Measurements from ENCODE around the gene CELSR2.

Gene CELSR2

DNA sequence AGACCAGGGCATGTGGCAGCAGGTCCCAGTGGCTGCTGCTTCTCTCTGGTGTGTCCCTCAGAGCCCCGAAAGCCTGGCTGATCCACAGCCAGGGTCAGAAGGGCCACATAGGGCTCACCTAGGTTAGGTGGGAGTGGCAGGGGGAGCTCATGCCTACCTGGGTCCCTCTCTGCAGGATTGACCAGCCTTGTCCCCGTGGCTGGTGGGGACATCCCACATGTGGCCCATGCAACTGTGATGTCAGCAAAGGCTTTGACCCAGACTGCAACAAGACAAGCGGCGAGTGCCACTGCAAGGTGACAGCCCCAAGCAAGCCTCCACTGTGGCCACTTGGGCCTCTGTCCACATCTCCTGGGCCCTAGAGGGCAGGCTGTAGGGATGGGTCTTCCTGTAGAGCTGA lies 15.7 kb downstream of the CELSR2 start:
- Histone ChIP-seq H3K79me2 (ENCODE audit: insufficient read depth, low read length) (no peaks in the 10 kb centered on the region), H3K9ac (ENCODE audit: low read depth, low read length) (no peak overlapping the region), H3K27me3 (ENCODE audit: insufficient read depth, low read length, poor library complexity) (no peaks in the 10 kb centered on the region), H2AFZ (ENCODE audit: low read depth, low read length) (no peak overlapping the region), H4K20me1 (ENCODE audit: insufficient read depth, low read length) (no peaks in the 10 kb centered on the region), H3K4me3 (ENCODE audit: low read depth in 1 of 2, low read length in 2 of 2) (no peak overlapping the region), H3K9me3 (ENCODE audit: insufficient read depth, low read length, severe bottlenecking) (no peaks in the 10 kb centered on the region), H3K4me1 (ENCODE audit: insufficient read depth, low read length) (no peaks in the 10 kb centered on the region), H3K27ac (ENCODE audit: low read length) (no peak overlapping the region), H3K4me2 (ENCODE audit: insufficient read depth, low read length) (no peak overlapping the region), H3K36me3 (ENCODE audit: insufficient read depth, low read length) (no peaks in the 10 kb centered on the region; the same call in 1 of the 2 replicates)
- TF ChIP-seq, protein P1, sequence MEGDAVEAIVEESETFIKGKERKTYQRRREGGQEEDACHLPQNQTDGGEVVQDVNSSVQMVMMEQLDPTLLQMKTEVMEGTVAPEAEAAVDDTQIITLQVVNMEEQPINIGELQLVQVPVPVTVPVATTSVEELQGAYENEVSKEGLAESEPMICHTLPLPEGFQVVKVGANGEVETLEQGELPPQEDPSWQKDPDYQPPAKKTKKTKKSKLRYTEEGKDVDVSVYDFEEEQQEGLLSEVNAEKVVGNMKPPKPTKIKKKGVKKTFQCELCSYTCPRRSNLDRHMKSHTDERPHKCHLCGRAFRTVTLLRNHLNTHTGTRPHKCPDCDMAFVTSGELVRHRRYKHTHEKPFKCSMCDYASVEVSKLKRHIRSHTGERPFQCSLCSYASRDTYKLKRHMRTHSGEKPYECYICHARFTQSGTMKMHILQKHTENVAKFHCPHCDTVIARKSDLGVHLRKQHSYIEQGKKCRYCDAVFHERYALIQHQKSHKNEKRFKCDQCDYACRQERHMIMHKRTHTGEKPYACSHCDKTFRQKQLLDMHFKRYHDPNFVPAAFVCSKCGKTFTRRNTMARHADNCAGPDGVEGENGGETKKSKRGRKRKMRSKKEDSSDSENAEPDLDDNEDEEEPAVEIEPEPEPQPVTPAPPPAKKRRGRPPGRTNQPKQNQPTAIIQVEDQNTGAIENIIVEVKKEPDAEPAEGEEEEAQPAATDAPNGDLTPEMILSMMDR (IDR thresholded peaks at IDR 0.05; ENCODE audit: borderline replicate concordance, extremely low read depth, low read length, poor library complexity, severe bottlenecking): no peak
- no peak for TF ChIP-seq EZH2 (IDR thresholded peaks at IDR 0.05; ENCODE audit: borderline replicate concordance, low read depth, low read length, severe bottlenecking)
- DNase-seq (no peak), ATAC-seq (ENCODE audit: insufficient read depth, low read depth) (no peak)

DNA sequence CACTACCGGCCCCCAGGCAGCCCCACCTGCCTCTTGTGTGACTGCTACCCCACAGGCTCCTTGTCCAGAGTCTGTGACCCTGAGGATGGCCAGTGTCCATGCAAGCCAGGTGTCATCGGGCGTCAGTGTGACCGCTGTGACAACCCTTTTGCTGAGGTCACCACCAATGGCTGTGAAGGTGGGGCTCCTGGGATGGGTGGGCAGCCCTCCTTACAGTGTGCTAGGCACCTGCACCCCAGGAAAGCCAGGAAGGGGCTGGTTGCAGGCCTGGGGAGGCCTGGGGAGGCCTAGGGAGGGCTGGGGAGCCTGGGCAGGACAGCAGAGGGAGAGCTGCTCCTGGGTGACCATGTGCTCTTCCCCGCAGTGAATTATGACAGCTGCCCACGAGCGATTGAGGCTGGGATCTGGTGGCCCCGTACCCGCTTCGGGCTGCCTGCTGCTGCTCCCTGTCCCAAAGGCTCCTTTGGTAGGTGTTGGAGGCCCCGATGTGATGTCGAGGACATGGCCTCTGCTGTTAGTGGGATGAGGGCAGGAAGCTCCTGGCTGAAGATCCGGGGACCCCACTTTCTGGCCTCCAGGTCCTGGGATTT lies 16.5 kb downstream of the CELSR2 start:
- DNase-seq: no peak
- no peak overlapping the region for H3K9ac ChIP-seq (ENCODE audit: low read depth, low read length)
- H3K36me3 ChIP-seq (ENCODE audit: insufficient read depth, low read length): no peaks in the 10 kb centered on the region; the same call in 1 of the 2 replicates
- H3K4me2 ChIP-seq (ENCODE audit: insufficient read depth, low read length): no peak overlapping the region
- no peaks in the 10 kb centered on the region for H3K27me3 ChIP-seq (ENCODE audit: insufficient read depth, low read length, poor library complexity)
- H3K27ac ChIP-seq (ENCODE audit: low read length): no peak overlapping the region
- TF ChIP-seq, protein P1 (IDR thresholded peaks at IDR 0.05; ENCODE audit: borderline replicate concordance, extremely low read depth, low read length, poor library complexity, severe bottlenecking): no peak
- TF ChIP-seq EZH2 (IDR thresholded peaks at IDR 0.05; ENCODE audit: borderline replicate concordance, low read depth, low read length, severe bottlenecking): no peak
- no peaks in the 10 kb centered on the region for H3K9me3 ChIP-seq (ENCODE audit: insufficient read depth, low read length, severe bottlenecking)
- no peaks in the 10 kb centered on the region for H4K20me1 ChIP-seq (ENCODE audit: insufficient read depth, low read length)
- H3K79me2 ChIP-seq (ENCODE audit: insufficient read depth, low read length): no peaks in the 10 kb centered on the region
- H3K4me3 ChIP-seq (ENCODE audit: low read depth in 1 of 2, low read length in 2 of 2): no peak overlapping the region
- no peak for ATAC-seq (ENCODE audit: insufficient read depth, low read depth)
- no peak overlapping the region for H2AFZ ChIP-seq (ENCODE audit: low read depth, low read length)
- no peaks in the 10 kb centered on the region for H3K4me1 ChIP-seq (ENCODE audit: insufficient read depth, low read length)

DNA sequence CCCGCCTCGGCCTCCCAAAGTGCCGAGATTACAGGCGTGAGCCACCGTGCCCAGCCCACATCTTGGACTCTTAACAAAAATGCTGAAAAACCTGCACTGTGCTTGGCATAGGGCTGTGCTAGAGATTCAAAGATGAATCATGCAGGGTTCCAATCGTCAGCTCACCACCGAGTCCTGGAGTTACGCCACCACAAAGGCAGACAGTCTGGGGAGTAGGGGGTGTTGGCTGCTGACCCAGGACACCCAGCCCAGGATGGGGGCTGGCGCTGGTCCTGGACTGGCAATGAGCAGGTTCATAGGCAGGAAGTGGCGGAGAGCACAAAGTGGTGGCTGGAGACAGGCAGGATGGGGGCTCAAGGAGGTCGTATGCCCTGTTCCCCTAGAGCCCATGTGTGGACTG lies 17.6 kb downstream of the CELSR2 start:
- Histone ChIP-seq H3K9ac (ENCODE audit: low read depth, low read length) (no peak overlapping the region), H3K27me3 (ENCODE audit: insufficient read depth, low read length, poor library complexity) (no peaks in the 10 kb centered on the region), H2AFZ (ENCODE audit: low read depth, low read length) (no peak overlapping the region), H3K4me3 (ENCODE audit: low read depth in 1 of 2, low read length in 2 of 2) (no peak overlapping the region), H3K4me2 (ENCODE audit: insufficient read depth, low read length) (no peak overlapping the region), H3K27ac (ENCODE audit: low read length) (no peak overlapping the region), H3K79me2 (ENCODE audit: insufficient read depth, low read length) (no peaks in the 10 kb centered on the region), H4K20me1 (ENCODE audit: insufficient read depth, low read length) (no peaks in the 10 kb centered on the region), H3K9me3 (ENCODE audit: insufficient read depth, low read length, severe bottlenecking) (no peaks in the 10 kb centered on the region), H3K4me1 (ENCODE audit: insufficient read depth, low read length) (no peaks in the 10 kb centered on the region), H3K36me3 (ENCODE audit: insufficient read depth, low read length) (no peaks in the 10 kb centered on the region; the same call in 1 of the 2 replicates)
- ATAC-seq (ENCODE audit: insufficient read depth, low read depth) (no peak), DNase-seq (no peak)
- no peak for TF ChIP-seq EZH2 (IDR thresholded peaks at IDR 0.05; ENCODE audit: borderline replicate concordance, low read depth, low read length, severe bottlenecking)
- TF ChIP-seq, protein P1 (IDR thresholded peaks at IDR 0.05; ENCODE audit: borderline replicate concordance, extremely low read depth, low read length, poor library complexity, severe bottlenecking): no peak

Data from DND-41 (cell line).